Body of pancreas (tissue), 4 donors: ENCODE data around the gene SMG1.

Source experiments
- POLR2A ChIP-seq, 3 donors: fragments of 450-650 bp; IDR thresholded peaks; one replicate each; pipeline ENCODE4 v1.6.1; 2016; ENCODE audit warnings: antibody characterized with exemption in 3 of 3, mild to moderate bottlenecking in 2 of 3
- TF ChIP-seq, protein P1 (sequence below), 7 experiments: fragments of 450-650 bp in 4 of 7; fragments of 200-600 bp in 3 of 7; sonication (generic) in 3 of 7; IDR thresholded peaks; one replicate each; pipeline ENCODE4 v1.5.1; 2016 to 2019; ENCODE audit warnings: antibody characterized with exemption in 7 of 7

DNA sequence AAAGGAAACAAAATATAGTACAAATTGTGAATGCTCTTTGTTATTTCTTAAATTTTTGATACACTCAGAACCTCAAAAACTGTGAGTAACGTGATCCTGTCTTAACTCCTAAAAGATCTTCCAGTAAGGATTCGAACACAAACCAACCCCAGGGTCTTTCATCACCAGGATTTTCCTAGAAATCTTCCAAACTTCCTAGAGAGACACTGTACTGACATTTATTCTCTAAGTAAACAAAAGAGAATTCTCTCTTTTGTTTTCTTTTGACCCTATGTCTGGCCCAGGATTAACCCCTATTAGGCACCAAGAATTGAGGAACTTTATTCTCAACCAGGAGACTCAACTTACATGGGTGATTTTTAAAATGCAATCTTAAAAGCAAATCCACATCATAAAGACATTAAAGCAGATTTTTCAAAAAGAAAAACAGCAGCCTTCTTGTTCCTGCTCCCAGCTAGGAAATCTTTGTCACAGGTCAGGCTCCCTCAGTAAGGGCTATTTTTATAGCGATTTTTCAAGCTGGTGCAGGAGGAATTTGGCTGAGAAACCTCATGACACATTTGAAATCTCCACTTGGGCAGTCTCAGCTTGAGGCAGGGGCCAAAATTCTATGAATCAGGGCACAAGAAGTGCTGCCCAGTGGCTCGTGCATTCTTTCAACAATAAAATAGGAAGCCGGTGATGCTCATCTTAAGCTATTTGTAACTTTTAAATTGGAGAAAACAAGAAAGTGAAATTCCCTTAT, 6.2 kb upstream of the SMG1 start:
- TF ChIP-seq, protein P1, sequence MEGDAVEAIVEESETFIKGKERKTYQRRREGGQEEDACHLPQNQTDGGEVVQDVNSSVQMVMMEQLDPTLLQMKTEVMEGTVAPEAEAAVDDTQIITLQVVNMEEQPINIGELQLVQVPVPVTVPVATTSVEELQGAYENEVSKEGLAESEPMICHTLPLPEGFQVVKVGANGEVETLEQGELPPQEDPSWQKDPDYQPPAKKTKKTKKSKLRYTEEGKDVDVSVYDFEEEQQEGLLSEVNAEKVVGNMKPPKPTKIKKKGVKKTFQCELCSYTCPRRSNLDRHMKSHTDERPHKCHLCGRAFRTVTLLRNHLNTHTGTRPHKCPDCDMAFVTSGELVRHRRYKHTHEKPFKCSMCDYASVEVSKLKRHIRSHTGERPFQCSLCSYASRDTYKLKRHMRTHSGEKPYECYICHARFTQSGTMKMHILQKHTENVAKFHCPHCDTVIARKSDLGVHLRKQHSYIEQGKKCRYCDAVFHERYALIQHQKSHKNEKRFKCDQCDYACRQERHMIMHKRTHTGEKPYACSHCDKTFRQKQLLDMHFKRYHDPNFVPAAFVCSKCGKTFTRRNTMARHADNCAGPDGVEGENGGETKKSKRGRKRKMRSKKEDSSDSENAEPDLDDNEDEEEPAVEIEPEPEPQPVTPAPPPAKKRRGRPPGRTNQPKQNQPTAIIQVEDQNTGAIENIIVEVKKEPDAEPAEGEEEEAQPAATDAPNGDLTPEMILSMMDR (IDR thresholded peaks at IDR 0.05), result no peak
- TF ChIP-seq POLR2A (IDR thresholded peaks at IDR 0.05), result no peak
